ENCODE measurements around the gene BARD1. TPM values are rescaled to one million over a fixed set of nuclear protein-coding genes. Genes with fewer than 3 reads are reported as not detected.
A peak's percentile ranks its signal among the peaks of the same experiment; 100 is the strongest.

Gene BARD1
- total RNA-seq, 1 experiment from 2014 or later, result 39.6 TPM

- TF ChIP-seq ZSCAN18 (CRISPR knock-in tag; IDR thresholded peaks at IDR 0.05), result no peak
- 0 out of 2 replicates have a peak, but pooled peaks have one; percentile 28 for TF ChIP-seq ZNF232 (CRISPR knock-in tag; IDR thresholded peaks at IDR 0.05)
- TF ChIP-seq, protein P1, sequence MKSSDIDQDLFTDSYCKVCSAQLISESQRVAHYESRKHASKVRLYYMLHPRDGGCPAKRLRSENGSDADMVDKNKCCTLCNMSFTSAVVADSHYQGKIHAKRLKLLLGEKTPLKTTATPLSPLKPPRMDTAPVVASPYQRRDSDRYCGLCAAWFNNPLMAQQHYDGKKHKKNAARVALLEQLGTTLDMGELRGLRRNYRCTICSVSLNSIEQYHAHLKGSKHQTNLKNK (CRISPR knock-in tag; IDR thresholded peaks at IDR 0.05), result no peak
- peak; percentile 84; the same call in 1 of the 2 replicates for TF ChIP-seq SP1 (CRISPR knock-in tag; conservative IDR thresholded peaks at IDR 0.05)
Observed at GRCh38 chr2:214809751-214810564, 475 bp upstream of the BARD1 start (continued).

GRCh38 chr2:214807653-214808052 is 1.8 kb downstream of the BARD1 start:
- CTCF ChIA-PET, result interaction anchor here (4.2 kb wide), 1 partner anchor 23 kb away, joined by 21 read pairs; no protein-coding TSS in a partner anchor
- no peak for DNase-seq (ENCODE audit: low spot score)
- Mint-ChIP-seq H3K4me3 (peak overlapping the region; percentile 95), H3K4me1 (peaks cover 59% of the 10 kb centered on the region), H3K27me3 (ENCODE audit: low read depth) (peaks cover 6% of the 10 kb centered on the region), H3K9me3 (no peaks in the 10 kb centered on the region), H3K27ac (peak overlapping the region; percentile 100; the same call in 1 of the 2 replicates), H3K36me3 (no peaks in the 10 kb centered on the region; the same call in 1 of the 2 replicates)
- ATAC-seq, result no peak
- POLR2A ChIA-PET, result interaction anchor here (0.6 kb wide), 1 partner anchor 63 kb away, joined by 6 read pairs; no protein-coding TSS in a partner anchor
- TF ChIP-seq MXD4 (CRISPR knock-in tag; IDR thresholded peaks at IDR 0.05; ENCODE audit: borderline replicate concordance) (no peak), PRRX2 (CRISPR knock-in tag; IDR thresholded peaks at IDR 0.05) (no peak), ZNF121 (CRISPR knock-in tag; IDR thresholded peaks at IDR 0.05) (no peak)

GRCh38 chr2:214801768-214802397 is 7.6 kb downstream of the BARD1 start:
- Mint-ChIP-seq H3K36me3 (peaks cover 6% of the 10 kb centered on the region), H3K4me1 (peaks cover 80% of the 10 kb centered on the region), H3K9me3 (no peaks in the 10 kb centered on the region), H3K27ac (no peak overlapping the region), H3K4me3 (no peak overlapping the region), H3K27me3 (ENCODE audit: low read depth) (no peaks in the 10 kb centered on the region)
- TF ChIP-seq, protein P2, sequence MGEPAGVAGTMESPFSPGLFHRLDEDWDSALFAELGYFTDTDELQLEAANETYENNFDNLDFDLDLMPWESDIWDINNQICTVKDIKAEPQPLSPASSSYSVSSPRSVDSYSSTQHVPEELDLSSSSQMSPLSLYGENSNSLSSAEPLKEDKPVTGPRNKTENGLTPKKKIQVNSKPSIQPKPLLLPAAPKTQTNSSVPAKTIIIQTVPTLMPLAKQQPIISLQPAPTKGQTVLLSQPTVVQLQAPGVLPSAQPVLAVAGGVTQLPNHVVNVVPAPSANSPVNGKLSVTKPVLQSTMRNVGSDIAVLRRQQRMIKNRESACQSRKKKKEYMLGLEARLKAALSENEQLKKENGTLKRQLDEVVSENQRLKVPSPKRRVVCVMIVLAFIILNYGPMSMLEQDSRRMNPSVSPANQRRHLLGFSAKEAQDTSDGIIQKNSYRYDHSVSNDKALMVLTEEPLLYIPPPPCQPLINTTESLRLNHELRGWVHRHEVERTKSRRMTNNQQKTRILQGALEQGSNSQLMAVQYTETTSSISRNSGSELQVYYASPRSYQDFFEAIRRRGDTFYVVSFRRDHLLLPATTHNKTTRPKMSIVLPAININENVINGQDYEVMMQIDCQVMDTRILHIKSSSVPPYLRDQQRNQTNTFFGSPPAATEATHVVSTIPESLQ (CRISPR knock-in tag; IDR thresholded peaks at IDR 0.05), result no peak
- TF ChIP-seq, protein P3, sequence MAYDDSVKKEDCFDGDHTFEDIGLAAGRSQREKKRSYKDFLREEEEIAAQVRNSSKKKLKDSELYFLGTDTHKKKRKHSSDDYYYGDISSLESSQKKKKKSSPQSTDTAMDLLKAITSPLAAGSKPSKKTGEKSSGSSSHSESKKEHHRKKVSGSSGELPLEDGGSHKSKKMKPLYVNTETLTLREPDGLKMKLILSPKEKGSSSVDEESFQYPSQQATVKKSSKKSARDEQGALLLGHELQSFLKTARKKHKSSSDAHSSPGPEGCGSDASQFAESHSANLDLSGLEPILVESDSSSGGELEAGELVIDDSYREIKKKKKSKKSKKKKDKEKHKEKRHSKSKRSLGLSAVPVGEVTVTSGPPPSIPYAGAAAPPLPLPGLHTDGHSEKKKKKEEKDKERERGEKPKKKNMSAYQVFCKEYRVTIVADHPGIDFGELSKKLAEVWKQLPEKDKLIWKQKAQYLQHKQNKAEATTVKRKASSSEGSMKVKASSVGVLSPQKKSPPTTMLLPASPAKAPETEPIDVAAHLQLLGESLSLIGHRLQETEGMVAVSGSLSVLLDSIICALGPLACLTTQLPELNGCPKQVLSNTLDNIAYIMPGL (CRISPR knock-in tag; IDR thresholded peaks at IDR 0.05), result no peak
- TF ChIP-seq FOXK1 (CRISPR knock-in tag; IDR thresholded peaks at IDR 0.05) (no peak), ATF1 (CRISPR knock-in tag; IDR thresholded peaks at IDR 0.05) (no peak), MXD4 (CRISPR knock-in tag; IDR thresholded peaks at IDR 0.05; ENCODE audit: borderline replicate concordance) (no peak), SMAD4 (CRISPR knock-in tag; IDR thresholded peaks at IDR 0.05) (no peak), MYBL2 (CRISPR knock-in tag; IDR thresholded peaks at IDR 0.05) (no peak), TCF7 (CRISPR knock-in tag; IDR thresholded peaks at IDR 0.05; ENCODE audit: low read depth) (no peak), ATF2 (CRISPR knock-in tag; IDR thresholded peaks at IDR 0.05; ENCODE audit: borderline replicate concordance, low read depth) (no peak)
- TF ChIP-seq, protein P4, sequence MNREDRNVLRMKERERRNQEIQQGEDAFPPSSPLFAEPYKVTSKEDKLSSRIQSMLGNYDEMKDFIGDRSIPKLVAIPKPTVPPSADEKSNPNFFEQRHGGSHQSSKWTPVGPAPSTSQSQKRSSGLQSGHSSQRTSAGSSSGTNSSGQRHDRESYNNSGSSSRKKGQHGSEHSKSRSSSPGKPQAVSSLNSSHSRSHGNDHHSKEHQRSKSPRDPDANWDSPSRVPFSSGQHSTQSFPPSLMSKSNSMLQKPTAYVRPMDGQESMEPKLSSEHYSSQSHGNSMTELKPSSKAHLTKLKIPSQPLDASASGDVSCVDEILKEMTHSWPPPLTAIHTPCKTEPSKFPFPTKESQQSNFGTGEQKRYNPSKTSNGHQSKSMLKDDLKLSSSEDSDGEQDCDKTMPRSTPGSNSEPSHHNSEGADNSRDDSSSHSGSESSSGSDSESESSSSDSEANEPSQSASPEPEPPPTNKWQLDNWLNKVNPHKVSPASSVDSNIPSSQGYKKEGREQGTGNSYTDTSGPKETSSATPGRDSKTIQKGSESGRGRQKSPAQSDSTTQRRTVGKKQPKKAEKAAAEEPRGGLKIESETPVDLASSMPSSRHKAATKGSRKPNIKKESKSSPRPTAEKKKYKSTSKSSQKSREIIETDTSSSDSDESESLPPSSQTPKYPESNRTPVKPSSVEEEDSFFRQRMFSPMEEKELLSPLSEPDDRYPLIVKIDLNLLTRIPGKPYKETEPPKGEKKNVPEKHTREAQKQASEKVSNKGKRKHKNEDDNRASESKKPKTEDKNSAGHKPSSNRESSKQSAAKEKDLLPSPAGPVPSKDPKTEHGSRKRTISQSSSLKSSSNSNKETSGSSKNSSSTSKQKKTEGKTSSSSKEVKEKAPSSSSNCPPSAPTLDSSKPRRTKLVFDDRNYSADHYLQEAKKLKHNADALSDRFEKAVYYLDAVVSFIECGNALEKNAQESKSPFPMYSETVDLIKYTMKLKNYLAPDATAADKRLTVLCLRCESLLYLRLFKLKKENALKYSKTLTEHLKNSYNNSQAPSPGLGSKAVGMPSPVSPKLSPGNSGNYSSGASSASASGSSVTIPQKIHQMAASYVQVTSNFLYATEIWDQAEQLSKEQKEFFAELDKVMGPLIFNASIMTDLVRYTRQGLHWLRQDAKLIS (CRISPR knock-in tag; IDR thresholded peaks at IDR 0.05; ENCODE audit: borderline replicate concordance), result no peak
- ATAC-seq, result no peak
- ChIA-PET CTCF (no interaction called here), POLR2A (interaction anchor here (0.6 kb wide), 1 partner anchor 23 kb away, joined by 6 read pairs; no protein-coding TSS in a partner anchor)
- no peak for DNase-seq (ENCODE audit: low spot score)

Data from WTC11 (cell line).